ENCODE results near the gene PTPRD.

DNA sequence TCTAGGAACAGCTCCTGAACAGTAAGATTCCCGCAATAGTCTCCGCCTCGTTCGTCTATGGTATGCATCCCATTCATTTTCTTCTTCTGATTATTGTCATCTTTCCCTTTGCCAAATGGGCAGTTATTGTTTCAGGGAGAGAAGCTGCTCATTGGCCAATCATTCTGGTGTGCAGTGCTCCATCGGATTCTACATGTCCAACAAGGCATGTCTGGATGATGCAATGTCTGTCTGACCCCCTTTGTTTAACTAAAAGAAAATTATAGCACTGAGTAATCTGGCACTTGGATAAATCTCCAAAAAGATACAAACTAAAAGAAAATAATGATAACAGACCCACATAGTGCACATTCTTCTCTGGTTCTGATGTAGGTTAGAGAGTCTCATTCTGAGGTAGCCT, 2297.6 kb downstream of the PTPRD start:
- TF ChIP-seq, protein P1, sequence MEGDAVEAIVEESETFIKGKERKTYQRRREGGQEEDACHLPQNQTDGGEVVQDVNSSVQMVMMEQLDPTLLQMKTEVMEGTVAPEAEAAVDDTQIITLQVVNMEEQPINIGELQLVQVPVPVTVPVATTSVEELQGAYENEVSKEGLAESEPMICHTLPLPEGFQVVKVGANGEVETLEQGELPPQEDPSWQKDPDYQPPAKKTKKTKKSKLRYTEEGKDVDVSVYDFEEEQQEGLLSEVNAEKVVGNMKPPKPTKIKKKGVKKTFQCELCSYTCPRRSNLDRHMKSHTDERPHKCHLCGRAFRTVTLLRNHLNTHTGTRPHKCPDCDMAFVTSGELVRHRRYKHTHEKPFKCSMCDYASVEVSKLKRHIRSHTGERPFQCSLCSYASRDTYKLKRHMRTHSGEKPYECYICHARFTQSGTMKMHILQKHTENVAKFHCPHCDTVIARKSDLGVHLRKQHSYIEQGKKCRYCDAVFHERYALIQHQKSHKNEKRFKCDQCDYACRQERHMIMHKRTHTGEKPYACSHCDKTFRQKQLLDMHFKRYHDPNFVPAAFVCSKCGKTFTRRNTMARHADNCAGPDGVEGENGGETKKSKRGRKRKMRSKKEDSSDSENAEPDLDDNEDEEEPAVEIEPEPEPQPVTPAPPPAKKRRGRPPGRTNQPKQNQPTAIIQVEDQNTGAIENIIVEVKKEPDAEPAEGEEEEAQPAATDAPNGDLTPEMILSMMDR (IDR thresholded peaks at IDR 0.05), result no peak
- TF ChIP-seq POLR2A (IDR thresholded peaks at IDR 0.05), result no peak

All from ovary (tissue), 3 donors.